Loucy (cell line): ENCODE data around the gene FAIM2.

Experiments used
- H2AFZ ChIP-seq: fragments of 200-600 bp; sonication (generic); 2 replicates; pipeline ENCODE4 v1.6.0; 2016; ENCODE audit warnings: antibody characterized with exemption, mild to moderate bottlenecking, low read length, moderate library complexity
- H3F3A ChIP-seq: fragments of 200-600 bp; 2 replicates; pipeline ENCODE4 v1.6.0; 2016; ENCODE audit warnings: antibody characterized with exemption, low read depth, mild to moderate bottlenecking
- H3K27me3 ChIP-seq: fragments of 200-600 bp; sonication (generic); 2 replicates; pipeline ENCODE4 v1.6.1; 2014; ENCODE audit warnings: low read length, mild to moderate bottlenecking; ENCODE audit not compliant: insufficient read depth, poor library complexity, severe bottlenecking
- H3K36me3 ChIP-seq: fragments of 200-600 bp; sonication (generic); 2 replicates; pipeline ENCODE4 v1.6.1; 2016; ENCODE audit warnings: low read length; ENCODE audit not compliant: insufficient read depth
- H3K4me1 ChIP-seq: fragments of 200-600 bp; sonication (generic); 2 replicates; pipeline ENCODE4 v1.5.1; 2014; ENCODE audit warnings: low read length, mild to moderate bottlenecking; ENCODE audit not compliant: insufficient read depth, poor library complexity, severe bottlenecking
- H3K4me2 ChIP-seq: fragments of 200-600 bp; sonication (generic); 2 replicates; pipeline ENCODE4 v1.6.0; 2014; ENCODE audit warnings: antibody characterized with exemption, low read length, low read depth, mild to moderate bottlenecking; ENCODE audit not compliant: poor library complexity, severe bottlenecking
- H3K4me3 ChIP-seq: fragments of 200-600 bp; sonication (generic); 2 replicates; pipeline ENCODE4 v1.5.1; 2014; ENCODE audit warnings: low read length, mild to moderate bottlenecking, mixed read lengths; ENCODE audit not compliant: poor library complexity, severe bottlenecking
- H3K79me2 ChIP-seq: fragments of 200-600 bp; sonication (generic); 2 replicates; pipeline ENCODE4 v1.6.1; 2014; ENCODE audit warnings: low read length; ENCODE audit not compliant: insufficient read depth
- H3K9ac ChIP-seq: fragments of 200-600 bp; sonication (generic); 2 replicates; pipeline ENCODE4 v1.6.0; 2014; ENCODE audit warnings: mild to moderate bottlenecking, low read depth, low read length, moderate library complexity; ENCODE audit not compliant: poor library complexity, severe bottlenecking
- H3K9me2 ChIP-seq: fragments of 200-600 bp; sonication (generic); replicated peaks from 2 replicates; pipeline ENCODE4 v1.6.1; 2016; ENCODE audit warnings: low read depth, low read length, mixed read lengths
- H3K9me3 ChIP-seq: fragments of 200-600 bp; sonication (generic); 2 replicates; pipeline ENCODE4 v1.6.1; 2014; ENCODE audit warnings: mild to moderate bottlenecking, antibody characterized with exemption, low read length, low read depth; ENCODE audit not compliant: insufficient read depth
- H4K20me1 ChIP-seq: fragments of 200-600 bp; sonication (generic); 2 replicates; pipeline ENCODE4 v1.6.0; 2014; ENCODE audit warnings: antibody characterized with exemption, low read length, mild to moderate bottlenecking; ENCODE audit not compliant: insufficient read depth, poor library complexity, severe bottlenecking
- EZH2phosphoT487 ChIP-seq: fragments of 200-600 bp; IDR thresholded peaks from 2 replicates; pipeline ENCODE4 v1.6.1; 2018; ENCODE audit warnings: antibody characterized with exemption, mild to moderate bottlenecking, moderate library complexity, borderline replicate concordance
- TF ChIP-seq, protein P1 (sequence below): fragments of 200-600 bp; sonication (generic); conservative IDR thresholded peaks from 2 replicates; pipeline ENCODE4 v1.5.1; 2014; ENCODE audit warnings: mild to moderate bottlenecking, antibody characterized with exemption, low read length

The FAIM2 gene

DNA sequence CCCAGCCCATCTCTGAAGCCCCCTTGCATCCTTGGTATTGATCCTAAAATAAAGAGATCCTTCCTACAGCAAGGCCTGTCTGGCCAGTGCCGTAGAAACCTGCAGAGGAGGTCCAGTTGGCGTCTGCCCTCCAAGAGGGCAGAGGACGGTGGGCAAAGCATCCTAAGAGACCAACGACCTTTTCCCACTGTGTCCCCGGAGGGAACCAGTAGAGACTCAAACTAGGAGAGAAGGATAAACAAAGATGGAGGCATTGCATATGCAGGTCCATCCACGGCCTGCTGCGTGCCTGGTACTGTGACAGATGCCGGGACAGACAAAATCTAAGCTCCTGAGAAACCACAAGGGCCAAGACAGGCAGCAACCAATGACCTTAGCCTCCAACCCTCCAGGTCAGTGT, 79.3 kb downstream of the FAIM2 start:
- H2AFZ ChIP-seq = no peak overlapping the region
- peaks cover 23% of the 10 kb centered on the region for H4K20me1 ChIP-seq
- no peak overlapping the region for H3K9ac ChIP-seq
- H3K9me3 ChIP-seq = no peaks in the 10 kb centered on the region
- H3F3A ChIP-seq = no peaks in the 10 kb centered on the region
- peaks cover 51% of the 10 kb centered on the region for H3K4me1 ChIP-seq
- H3K27me3 ChIP-seq = no peaks in the 10 kb centered on the region
- H3K4me3 ChIP-seq = no peak overlapping the region
- H3K36me3 ChIP-seq = no peaks in the 10 kb centered on the region
- peak overlapping the region; percentile 87 for H3K4me2 ChIP-seq
- peaks cover 71% of the 10 kb centered on the region for H3K79me2 ChIP-seq
- H3K9me2 ChIP-seq = no peaks in the 10 kb centered on the region
- TF ChIP-seq EZH2phosphoT487 = no peak
- TF ChIP-seq, protein P1, sequence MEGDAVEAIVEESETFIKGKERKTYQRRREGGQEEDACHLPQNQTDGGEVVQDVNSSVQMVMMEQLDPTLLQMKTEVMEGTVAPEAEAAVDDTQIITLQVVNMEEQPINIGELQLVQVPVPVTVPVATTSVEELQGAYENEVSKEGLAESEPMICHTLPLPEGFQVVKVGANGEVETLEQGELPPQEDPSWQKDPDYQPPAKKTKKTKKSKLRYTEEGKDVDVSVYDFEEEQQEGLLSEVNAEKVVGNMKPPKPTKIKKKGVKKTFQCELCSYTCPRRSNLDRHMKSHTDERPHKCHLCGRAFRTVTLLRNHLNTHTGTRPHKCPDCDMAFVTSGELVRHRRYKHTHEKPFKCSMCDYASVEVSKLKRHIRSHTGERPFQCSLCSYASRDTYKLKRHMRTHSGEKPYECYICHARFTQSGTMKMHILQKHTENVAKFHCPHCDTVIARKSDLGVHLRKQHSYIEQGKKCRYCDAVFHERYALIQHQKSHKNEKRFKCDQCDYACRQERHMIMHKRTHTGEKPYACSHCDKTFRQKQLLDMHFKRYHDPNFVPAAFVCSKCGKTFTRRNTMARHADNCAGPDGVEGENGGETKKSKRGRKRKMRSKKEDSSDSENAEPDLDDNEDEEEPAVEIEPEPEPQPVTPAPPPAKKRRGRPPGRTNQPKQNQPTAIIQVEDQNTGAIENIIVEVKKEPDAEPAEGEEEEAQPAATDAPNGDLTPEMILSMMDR = no peak

DNA sequence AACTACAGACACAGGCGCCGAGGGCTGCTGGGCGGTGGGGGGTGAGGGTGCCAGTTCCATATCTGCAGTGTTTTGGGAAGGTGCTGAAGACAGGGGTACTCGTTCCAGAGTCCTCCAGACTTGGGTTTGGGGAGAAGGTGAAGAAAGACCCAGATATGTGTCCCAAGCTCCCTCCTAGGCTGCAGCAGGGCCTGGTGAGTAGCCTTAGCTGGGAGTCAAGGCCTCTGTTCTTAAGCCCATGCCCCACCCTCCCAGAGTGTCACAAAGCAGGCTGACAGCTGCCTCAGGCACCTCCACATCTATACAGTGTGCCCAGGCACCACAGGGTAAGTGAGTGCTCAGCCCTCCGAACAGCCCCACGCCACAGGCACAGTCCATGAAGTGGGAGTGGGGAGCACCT, 79.7 kb downstream of the FAIM2 start:
- H3K36me3 ChIP-seq = no peaks in the 10 kb centered on the region
- TF ChIP-seq, protein P1 = no peak
- no peak for TF ChIP-seq EZH2phosphoT487
- H2AFZ ChIP-seq = no peak overlapping the region
- H3K9me3 ChIP-seq = no peaks in the 10 kb centered on the region
- H3K4me2 ChIP-seq = peak overlapping the region; percentile 87
- H3K4me3 ChIP-seq = no peak overlapping the region
- H3F3A ChIP-seq = no peaks in the 10 kb centered on the region
- H3K9ac ChIP-seq = no peak overlapping the region
- H3K9me2 ChIP-seq = no peaks in the 10 kb centered on the region
- peaks cover 47% of the 10 kb centered on the region for H3K4me1 ChIP-seq
- peaks cover 23% of the 10 kb centered on the region for H4K20me1 ChIP-seq
- H3K79me2 ChIP-seq = peaks cover 71% of the 10 kb centered on the region
- H3K27me3 ChIP-seq = no peaks in the 10 kb centered on the region

DNA sequence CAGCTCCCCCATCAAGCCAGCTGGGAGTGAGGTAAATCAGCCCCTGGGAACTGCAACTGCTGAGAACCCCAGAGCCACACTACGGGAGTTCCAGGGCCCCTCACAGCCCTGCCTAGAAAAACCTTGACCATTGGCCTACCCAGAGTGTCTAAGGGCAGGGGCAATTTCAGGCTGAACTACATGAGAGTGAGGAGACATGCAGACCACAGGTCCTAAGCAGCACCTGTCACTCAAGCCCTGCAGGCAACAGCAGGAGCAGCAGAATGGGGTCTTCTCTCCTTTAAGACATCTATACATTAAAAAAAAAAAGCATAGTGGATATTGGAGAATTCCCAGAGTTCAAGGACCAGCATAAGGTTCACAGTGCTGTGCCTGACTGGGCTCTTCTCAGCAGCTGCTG, 80.3 kb downstream of the FAIM2 start:
- Histone ChIP-seq H3K4me1 (peaks cover 44% of the 10 kb centered on the region), H3K36me3 (no peaks in the 10 kb centered on the region), H3K9ac (no peak overlapping the region), H3K4me2 (no peak overlapping the region), H3K79me2 (peaks cover 73% of the 10 kb centered on the region), H4K20me1 (peaks cover 26% of the 10 kb centered on the region), H3K4me3 (no peak overlapping the region), H3K9me3 (no peaks in the 10 kb centered on the region), H3K9me2 (no peaks in the 10 kb centered on the region), H3F3A (no peaks in the 10 kb centered on the region), H3K27me3 (no peaks in the 10 kb centered on the region), H2AFZ (no peak overlapping the region)
- TF ChIP-seq, protein P1 = no peak
- TF ChIP-seq EZH2phosphoT487 = no peak
